Astrocyte (in vitro differentiated cells and primary cell): ENCODE measurements around the gene SUSD6. TPM values are rescaled to one million over a fixed set of nuclear protein-coding genes. Genes with fewer than 3 reads are reported as not detected.

Experiments used
- DNase-seq: peaks from one replicate; pipeline ENCODE4 v3.0.0-alpha.2; 2010; ENCODE audit warnings: low read depth
- FAIRE-seq: peaks from 2 replicates; lab custom pipeline; 2011; peaks lifted over from hg19 to GRCh38; lab: Jason Lieb, UNC
- H2AFZ ChIP-seq: 2 replicates; pipeline ENCODE4 v1.6.0; 2012; ENCODE audit warnings: low read depth, low read length, inconsistent platforms
- H3K27ac ChIP-seq: 2 replicates; pipeline ENCODE4 v1.5.1; 2011; ENCODE audit warnings: low read depth, low read length, inconsistent platforms
- H3K27me3 ChIP-seq: 2 replicates; pipeline ENCODE4 v1.6.0; 2011; ENCODE audit warnings: low read length, inconsistent platforms; ENCODE audit not compliant: insufficient read depth
- H3K36me3 ChIP-seq: 2 replicates; pipeline ENCODE4 v1.5.1; 2011; ENCODE audit warnings: low read length, inconsistent platforms; ENCODE audit not compliant: insufficient read depth
- H3K4me1 ChIP-seq: 2 replicates; pipeline ENCODE4 v1.5.1; 2011; ENCODE audit warnings: low read length, inconsistent platforms; ENCODE audit not compliant: insufficient read depth
- H3K4me2 ChIP-seq: 2 replicates; pipeline ENCODE4 v1.6.0; 2012; ENCODE audit warnings: low read length, inconsistent platforms
- H3K4me3 ChIP-seq: 2 replicates; pipeline ENCODE4 v1.5.1; 2011; ENCODE audit warnings: low read depth, mild to moderate bottlenecking, low read length, inconsistent platforms; ENCODE audit not compliant: insufficient read depth
- H3K79me2 ChIP-seq: 2 replicates; pipeline ENCODE4 v1.6.0; 2012; ENCODE audit warnings: mild to moderate bottlenecking, low read length, inconsistent platforms; ENCODE audit not compliant: insufficient read depth
- H3K9ac ChIP-seq: 2 replicates; pipeline ENCODE4 v1.6.0; 2012; ENCODE audit warnings: mild to moderate bottlenecking, low read length, inconsistent platforms
- H3K9me3 ChIP-seq: 2 replicates; pipeline ENCODE4 v1.5.1; 2012; ENCODE audit warnings: low read depth, mild to moderate bottlenecking, low read length, inconsistent platforms; ENCODE audit not compliant: insufficient read depth
- H4K20me1 ChIP-seq: 2 replicates; pipeline ENCODE4 v1.6.0; 2012; ENCODE audit warnings: low read length, inconsistent platforms; ENCODE audit not compliant: insufficient read depth
- H3K27ac Mint-ChIP-seq: one replicate; pipeline ENCODE4 v1.8.0; 2021; ENCODE audit warnings: mild to moderate bottlenecking, mixed read lengths; ENCODE audit not compliant: unreplicated experiment
- H3K27me3 Mint-ChIP-seq: one replicate; pipeline ENCODE4 v1.8.0; 2021; ENCODE audit warnings: low read depth, mixed read lengths; ENCODE audit not compliant: unreplicated experiment
- H3K36me3 Mint-ChIP-seq: one replicate; pipeline ENCODE4 v1.8.0; 2021; ENCODE audit warnings: low read depth, mixed read lengths; ENCODE audit not compliant: unreplicated experiment
- H3K4me1 Mint-ChIP-seq: one replicate; pipeline ENCODE4 v1.8.0; 2021; ENCODE audit warnings: low read depth, mixed read lengths; ENCODE audit not compliant: unreplicated experiment
- H3K4me3 Mint-ChIP-seq: one replicate; pipeline ENCODE4 v1.8.0; 2021; ENCODE audit warnings: mild to moderate bottlenecking, moderate library complexity, mixed read lengths; ENCODE audit not compliant: unreplicated experiment
- H3K9me3 Mint-ChIP-seq: one replicate; pipeline ENCODE4 v1.8.0; 2021; ENCODE audit warnings: mild to moderate bottlenecking, mixed read lengths; ENCODE audit not compliant: unreplicated experiment
- EZH2 ChIP-seq: IDR thresholded peaks from 2 replicates; pipeline ENCODE4 v1.6.1; 2012; ENCODE audit warnings: mild to moderate bottlenecking, low read length, inconsistent platforms; ENCODE audit not compliant: insufficient read depth
- total RNA-seq: library from RNA; stranded (reverse); gene quantifications from 2 replicates; pipeline ENCODE4 v1.2.1, GENCODE V29; 2021
- TF ChIP-seq, protein P1 (sequence below): IDR thresholded peaks from 2 replicates; pipeline ENCODE4 v1.5.1; 2011; ENCODE audit warnings: low read depth, mild to moderate bottlenecking, inconsistent platforms, low read length, moderate library complexity; ENCODE audit not compliant: insufficient read depth

SUSD6 gene
- total RNA-seq, 1 donor from 2014 or later: 25.6 TPM

DNA sequence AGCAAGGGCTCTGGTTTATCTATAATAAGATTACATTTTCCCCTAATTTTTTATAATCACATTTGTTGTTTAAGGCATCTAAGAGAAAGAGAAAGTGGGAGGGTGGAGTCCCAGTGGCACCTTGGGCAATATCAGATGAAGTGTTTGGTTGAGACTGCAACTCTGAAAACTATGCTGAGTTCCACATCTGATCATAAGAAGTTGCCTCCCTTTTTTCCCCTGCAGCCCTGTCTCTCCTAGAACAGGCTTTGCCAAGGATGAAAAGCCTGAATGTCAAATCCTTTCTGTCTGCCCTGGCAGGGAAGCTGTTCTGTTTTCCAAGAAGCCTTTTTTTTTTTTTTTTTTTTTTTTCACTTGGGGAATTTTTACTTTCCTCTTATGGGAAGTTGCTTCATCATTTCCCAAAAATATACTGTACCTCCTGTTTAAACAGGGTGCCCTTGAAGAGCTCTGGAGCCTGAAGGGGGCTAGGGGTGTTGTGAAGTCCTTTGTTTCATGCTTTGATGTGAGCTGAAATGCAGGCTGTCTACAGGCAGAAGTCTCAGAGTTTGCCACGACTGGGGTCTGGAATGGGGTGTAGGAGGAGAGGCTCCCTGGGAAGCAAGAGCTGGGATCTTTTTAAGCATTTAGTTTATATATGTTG, 71.3 kb downstream of the SUSD6 start:
- Histone ChIP-seq H3K36me3 (no peaks in the 10 kb centered on the region), H3K4me1 (peaks cover 10% of the 10 kb centered on the region), H3K27me3 (no peaks in the 10 kb centered on the region), H2AFZ (no peak overlapping the region), H3K9me3 (no peaks in the 10 kb centered on the region), H3K9ac (no peak overlapping the region), H3K4me2 (no peak overlapping the region), H3K4me3 (no peak overlapping the region), H3K79me2 (peaks cover 40% of the 10 kb centered on the region), H4K20me1 (peaks cover 79% of the 10 kb centered on the region), H3K27ac (no peak overlapping the region)
- H3K27ac Mint-ChIP-seq: peak overlapping the region; percentile 29
- H3K9me3 Mint-ChIP-seq: no peaks in the 10 kb centered on the region
- no peak for TF ChIP-seq EZH2
- TF ChIP-seq, protein P1, sequence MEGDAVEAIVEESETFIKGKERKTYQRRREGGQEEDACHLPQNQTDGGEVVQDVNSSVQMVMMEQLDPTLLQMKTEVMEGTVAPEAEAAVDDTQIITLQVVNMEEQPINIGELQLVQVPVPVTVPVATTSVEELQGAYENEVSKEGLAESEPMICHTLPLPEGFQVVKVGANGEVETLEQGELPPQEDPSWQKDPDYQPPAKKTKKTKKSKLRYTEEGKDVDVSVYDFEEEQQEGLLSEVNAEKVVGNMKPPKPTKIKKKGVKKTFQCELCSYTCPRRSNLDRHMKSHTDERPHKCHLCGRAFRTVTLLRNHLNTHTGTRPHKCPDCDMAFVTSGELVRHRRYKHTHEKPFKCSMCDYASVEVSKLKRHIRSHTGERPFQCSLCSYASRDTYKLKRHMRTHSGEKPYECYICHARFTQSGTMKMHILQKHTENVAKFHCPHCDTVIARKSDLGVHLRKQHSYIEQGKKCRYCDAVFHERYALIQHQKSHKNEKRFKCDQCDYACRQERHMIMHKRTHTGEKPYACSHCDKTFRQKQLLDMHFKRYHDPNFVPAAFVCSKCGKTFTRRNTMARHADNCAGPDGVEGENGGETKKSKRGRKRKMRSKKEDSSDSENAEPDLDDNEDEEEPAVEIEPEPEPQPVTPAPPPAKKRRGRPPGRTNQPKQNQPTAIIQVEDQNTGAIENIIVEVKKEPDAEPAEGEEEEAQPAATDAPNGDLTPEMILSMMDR: no peak
- no peak for FAIRE-seq
- H3K36me3 Mint-ChIP-seq: no peaks in the 10 kb centered on the region
- no peak for DNase-seq
- H3K4me3 Mint-ChIP-seq: no peak overlapping the region
- no peaks in the 10 kb centered on the region for H3K27me3 Mint-ChIP-seq
- peaks cover 14% of the 10 kb centered on the region for H3K4me1 Mint-ChIP-seq

DNA sequence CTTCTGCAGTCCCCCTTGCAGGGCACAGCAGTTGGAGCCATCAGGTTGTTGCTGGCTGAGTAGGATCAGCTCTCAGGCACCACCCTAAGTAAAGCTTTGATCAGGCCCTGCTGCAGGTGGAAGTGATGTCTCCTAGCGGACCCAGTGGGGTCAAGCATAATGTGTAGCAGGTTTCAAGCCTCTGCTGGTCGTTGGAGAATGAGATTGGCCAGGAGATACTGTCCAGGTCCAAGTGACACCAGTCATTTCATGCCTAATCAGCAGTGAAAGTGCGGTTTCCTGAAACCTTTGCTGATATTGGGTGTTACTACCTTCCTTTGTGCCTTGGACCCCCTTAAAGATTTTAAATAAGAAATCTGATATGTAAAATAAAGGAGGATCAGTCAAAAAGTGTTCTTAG, 72.6 kb downstream of the SUSD6 start:
- H3K4me3 ChIP-seq: no peak overlapping the region
- no peaks in the 10 kb centered on the region for H3K9me3 Mint-ChIP-seq
- H2AFZ ChIP-seq: no peak overlapping the region
- no peaks in the 10 kb centered on the region for H3K36me3 ChIP-seq
- no peak overlapping the region for H3K9ac ChIP-seq
- no peak for FAIRE-seq
- H3K27ac ChIP-seq: no peak overlapping the region
- no peaks in the 10 kb centered on the region for H3K27me3 Mint-ChIP-seq
- H3K9me3 ChIP-seq: no peaks in the 10 kb centered on the region
- H3K27me3 ChIP-seq: no peaks in the 10 kb centered on the region
- no peak overlapping the region for H3K4me2 ChIP-seq
- H3K27ac Mint-ChIP-seq: no peak overlapping the region
- no peak for TF ChIP-seq EZH2
- TF ChIP-seq, protein P1: no peak
- peaks cover 43% of the 10 kb centered on the region for H3K79me2 ChIP-seq
- H3K4me3 Mint-ChIP-seq: no peak overlapping the region
- H3K36me3 Mint-ChIP-seq: peaks cover 1% of the 10 kb centered on the region
- no peak for DNase-seq
- peaks cover 18% of the 10 kb centered on the region for H3K4me1 Mint-ChIP-seq
- peaks cover 84% of the 10 kb centered on the region for H4K20me1 ChIP-seq
- peaks cover 10% of the 10 kb centered on the region for H3K4me1 ChIP-seq

DNA sequence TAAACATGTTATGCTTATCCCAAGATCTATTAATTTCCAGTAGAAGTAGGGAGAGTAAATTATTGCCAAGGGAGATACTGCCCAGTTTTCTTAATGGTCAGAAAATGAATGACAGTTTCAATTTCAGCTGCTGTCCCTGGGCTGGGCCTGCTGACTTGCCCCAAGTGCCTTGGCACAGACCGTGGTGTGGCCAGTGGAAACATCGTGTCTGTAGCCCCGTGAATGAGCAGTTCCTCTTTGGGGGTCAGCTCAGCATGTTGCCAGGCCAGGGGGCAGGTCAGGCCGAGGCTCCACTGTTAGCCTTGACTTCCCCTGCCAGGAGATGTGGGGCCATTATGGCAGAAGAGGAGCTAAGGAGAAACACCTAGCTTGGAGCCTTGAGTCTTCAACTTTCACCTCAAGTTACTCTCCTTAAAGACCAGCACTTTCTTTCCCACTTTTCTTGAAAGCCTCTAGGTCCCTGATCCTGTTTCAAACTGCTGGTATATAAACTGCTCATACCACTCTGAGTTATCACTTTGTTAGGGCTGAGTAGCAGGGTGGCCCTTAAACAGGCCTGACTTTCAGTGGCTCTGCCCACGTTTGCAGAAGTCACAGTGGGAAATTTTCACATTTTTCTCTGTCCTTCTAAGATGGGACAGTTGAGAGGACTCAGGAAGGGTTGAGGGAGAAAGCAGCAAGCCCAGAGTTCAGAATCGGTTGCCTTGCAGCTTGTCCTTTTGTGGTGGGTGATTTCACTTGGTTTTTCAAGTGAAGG, 73.2 kb downstream of the SUSD6 start:
- no peak for DNase-seq
- Histone ChIP-seq H3K4me2 (peak overlapping the region; percentile 26), H3K79me2 (peaks cover 40% of the 10 kb centered on the region), H4K20me1 (peaks cover 85% of the 10 kb centered on the region), H3K36me3 (no peaks in the 10 kb centered on the region), H3K27me3 (no peaks in the 10 kb centered on the region), H3K27ac (no peak overlapping the region), H3K4me1 (peaks cover 10% of the 10 kb centered on the region), H3K9me3 (no peaks in the 10 kb centered on the region), H3K9ac (no peak overlapping the region), H2AFZ (no peak overlapping the region), H3K4me3 (no peak overlapping the region)
- H3K27me3 Mint-ChIP-seq: no peaks in the 10 kb centered on the region
- H3K4me3 Mint-ChIP-seq: no peak overlapping the region
- H3K27ac Mint-ChIP-seq: no peak overlapping the region
- TF ChIP-seq, protein P1: no peak
- TF ChIP-seq EZH2: no peak
- no peaks in the 10 kb centered on the region for H3K9me3 Mint-ChIP-seq
- no peak for FAIRE-seq
- peaks cover 2% of the 10 kb centered on the region for H3K36me3 Mint-ChIP-seq
- H3K4me1 Mint-ChIP-seq: peaks cover 18% of the 10 kb centered on the region
